HG03280 (cell line): ENCODE results near the gene NOSTRIN.
"Not testable (repeated sequence)": the region's sequence is repeated elsewhere in the genome, so short reads cannot be mapped to it uniquely, and the experiment has no call there.

ENCODE experiments used
- ATAC-seq: cut with Tn5 transposase; IDR thresholded peaks from one replicate; pipeline ENCODE4 v1.9.1; 2021; ENCODE audit warnings: mild to moderate bottlenecking, moderate library complexity; ENCODE audit not compliant: unreplicated experiment

NOSTRIN gene

GRCh38 chr2:168789776-168790175 is 12.7 kb upstream of the NOSTRIN start:
- ATAC-seq = no peak

GRCh38 chr2:168790226-168790902 is 12.1 kb upstream of the NOSTRIN start:
- ATAC-seq = no peak

- ATAC-seq = not testable (repeated sequence)
Measured at GRCh38 chr2:168791140-168791539, 11.3 kb upstream of the NOSTRIN start.

- ATAC-seq = no peak
Measured at GRCh38 chr2:168793596-168793995, 8.8 kb upstream of the NOSTRIN start.

GRCh38 chr2:168794968-168795367 is 7.5 kb upstream of the NOSTRIN start:
- no peak for ATAC-seq

GRCh38 chr2:168796090-168796577 is 6.3 kb upstream of the NOSTRIN start:
- no peak for ATAC-seq

GRCh38 chr2:168796583-168797285 is 5.7 kb upstream of the NOSTRIN start:
- ATAC-seq = no peak

- ATAC-seq = no peak
Measured at GRCh38 chr2:168797286-168797655, 5.2 kb upstream of the NOSTRIN start.

- no peak for ATAC-seq
Measured at GRCh38 chr2:168798076-168798887, 4.2 kb upstream of the NOSTRIN start.

- no peak for ATAC-seq
Measured at GRCh38 chr2:168798888-168799410, 3.5 kb upstream of the NOSTRIN start.

GRCh38 chr2:168801471-168801870 is 966 bp upstream of the NOSTRIN start:
- ATAC-seq = no peak

- ATAC-seq = no peak
Measured at GRCh38 chr2:168802859-168803725, 655 bp downstream of the NOSTRIN start.

- ATAC-seq = no peak
Measured at GRCh38 chr2:168804214-168804613, 1.8 kb downstream of the NOSTRIN start.

GRCh38 chr2:168805615-168806014 is 3.2 kb downstream of the NOSTRIN start:
- ATAC-seq = no peak

- no peak for ATAC-seq
Measured at GRCh38 chr2:168809537-168809936, 7.1 kb downstream of the NOSTRIN start.

- no peak for ATAC-seq
Measured at GRCh38 chr2:168810235-168810634, 7.8 kb downstream of the NOSTRIN start.

GRCh38 chr2:168811696-168812095 is 9.3 kb downstream of the NOSTRIN start:
- no peak for ATAC-seq

- no peak for ATAC-seq
Measured at GRCh38 chr2:168814046-168814445, 11.6 kb downstream of the NOSTRIN start.

GRCh38 chr2:168814939-168815907 is 12.8 kb downstream of the NOSTRIN start:
- ATAC-seq = no peak
